HepG2 (cell line): ENCODE results near the gene PRR36. TPM values are rescaled to one million over a fixed set of nuclear protein-coding genes. Genes with fewer than 3 reads are reported as not detected.
A peak's percentile ranks its signal among the peaks of the same experiment; 100 is the strongest.

Experiments used
- ATAD3A ChIP-seq: sonication (generic); formaldehyde crosslinking; IDR thresholded peaks from 2 replicates; pipeline ENCODE4 v1.4.0; 2020; ENCODE audit warnings: missing genetic modification reagents
- ATF7-NPFF ChIP-seq: sonication (generic); formaldehyde crosslinking; IDR thresholded peaks from 2 replicates; pipeline ENCODE4 v1.8.1; 2023; ENCODE audit warnings: mild to moderate bottlenecking, low read depth, missing genetic modification reagents, moderate library complexity
- ATM ChIP-seq: fragments of 450-650 bp; IDR thresholded peaks from 2 replicates; pipeline ENCODE4 v1.7.1; 2017; ENCODE audit warnings: mild to moderate bottlenecking, borderline replicate concordance
- ATRX ChIP-seq: sonication (generic); formaldehyde crosslinking; IDR thresholded peaks from 2 replicates; pipeline ENCODE4 v1.4.0; 2020; ENCODE audit warnings: missing genetic modification reagents, borderline replicate concordance
- ETV6 ChIP-seq: sonication (generic); formaldehyde crosslinking; conservative IDR thresholded peaks from 2 replicates; pipeline ENCODE4 v1.4.0; 2020; ENCODE audit warnings: missing genetic modification reagents
- GTF3A ChIP-seq: sonication (generic); formaldehyde crosslinking; conservative IDR thresholded peaks from 2 replicates; pipeline ENCODE4 v1.4.0; 2020; ENCODE audit warnings: mild to moderate bottlenecking, missing genetic modification reagents
- HHEX ChIP-seq: IDR thresholded peaks from 2 replicates; pipeline ENCODE4 v1.6.1; 2016; ENCODE audit warnings: control low read depth
- JDP2 ChIP-seq: sonication (generic); formaldehyde crosslinking; IDR thresholded peaks from 2 replicates; pipeline ENCODE4 v1.8.1; 2022; ENCODE audit warnings: missing genetic modification reagents, borderline replicate concordance
- NFATC3 ChIP-seq: sonication (generic); formaldehyde crosslinking; IDR thresholded peaks from 2 replicates; pipeline ENCODE4 v1.5.1; 2020; ENCODE audit warnings: mild to moderate bottlenecking, missing genetic modification reagents
- REPIN1 ChIP-seq: sonication (generic); formaldehyde crosslinking; IDR thresholded peaks from 2 replicates; pipeline ENCODE4 v1.8.0; 2022; ENCODE audit warnings: missing genetic modification reagents, low read depth, mild to moderate bottlenecking, borderline replicate concordance
- SP4 ChIP-seq: sonication (generic); formaldehyde crosslinking; IDR thresholded peaks from 2 replicates; pipeline ENCODE4 v1.8.1; 2023; ENCODE audit warnings: mild to moderate bottlenecking, missing genetic modification reagents
- TGIF2 ChIP-seq: IDR thresholded peaks from 2 replicates; pipeline ENCODE4 v1.6.1; 2016; ENCODE audit warnings: control low read depth, missing compliant biosample characterization
- TMF1 ChIP-seq: sonication (generic); formaldehyde crosslinking; IDR thresholded peaks from 2 replicates; pipeline ENCODE4 v1.8.1; 2022; ENCODE audit warnings: low read depth, missing genetic modification reagents
- ZFAT ChIP-seq: sonication (generic); formaldehyde crosslinking; conservative IDR thresholded peaks from 2 replicates; pipeline ENCODE4 v1.8.1; 2023; ENCODE audit warnings: missing genetic modification reagents, inconsistent platforms
- ZMYM4 ChIP-seq: sonication (generic); formaldehyde crosslinking; IDR thresholded peaks from 2 replicates; pipeline ENCODE4 v1.8.1; 2023; ENCODE audit warnings: mild to moderate bottlenecking, missing genetic modification reagents
- ZNF17 ChIP-seq: sonication (generic); formaldehyde crosslinking; IDR thresholded peaks from 2 replicates; pipeline ENCODE4 v1.5.0; 2020; ENCODE audit warnings: mild to moderate bottlenecking, missing genetic modification reagents
- ZNF205 ChIP-seq: IDR thresholded peaks from 2 replicates; pipeline ENCODE4 v1.6.1; 2018; ENCODE audit warnings: missing biosample characterization, missing genetic modification reagents
- ZNF326 ChIP-seq: sonication (generic); formaldehyde crosslinking; IDR thresholded peaks from 2 replicates; pipeline ENCODE4 v1.4.0; 2020; ENCODE audit warnings: missing genetic modification reagents, borderline replicate concordance
- ZNF556 ChIP-seq: sonication (generic); formaldehyde crosslinking; IDR thresholded peaks from 2 replicates; pipeline ENCODE4 v1.4.0; 2020; ENCODE audit warnings: mild to moderate bottlenecking, missing genetic modification reagents, borderline replicate concordance
- ZNF670 ChIP-seq: sonication (generic); formaldehyde crosslinking; IDR thresholded peaks from 2 replicates; pipeline ENCODE4 v1.8.0; 2022; ENCODE audit warnings: mild to moderate bottlenecking, missing genetic modification reagents, borderline replicate concordance
- ZNF772 ChIP-seq: sonication (generic); formaldehyde crosslinking; IDR thresholded peaks from 2 replicates; pipeline ENCODE4 v1.5.0; 2020; ENCODE audit warnings: mild to moderate bottlenecking, missing genetic modification reagents
- ZSCAN12 ChIP-seq: sonication (generic); formaldehyde crosslinking; IDR thresholded peaks from 2 replicates; pipeline ENCODE4 v1.9.0; 2021; ENCODE audit warnings: mild to moderate bottlenecking, missing genetic modification reagents
- ZSCAN25 ChIP-seq: sonication (generic); formaldehyde crosslinking; IDR thresholded peaks from 2 replicates; pipeline ENCODE4 v1.8.0; 2022; ENCODE audit warnings: mild to moderate bottlenecking, missing genetic modification reagents
- ZSCAN29 ChIP-seq: sonication (generic); formaldehyde crosslinking; conservative IDR thresholded peaks from 2 replicates; pipeline ENCODE4 v1.4.0; 2020; ENCODE audit warnings: mild to moderate bottlenecking, missing genetic modification reagents
- polyA plus RNA-seq, 8 experiments: library from polyadenylated mRNA; depleted of rRNA in 3 of 8; stranded (reverse) in 7 of 8; unstranded in 1 of 8; fragments of >200 nt; fragmentation: Illumina TruSeq in 4 of 8; extraction: Trizol in 4 of 8; gene quantifications; 2 replicates each; pipeline versions ENCODE4 v1.2.1 to v1.2.3, GENCODE V29; 2011 to 2016; ENCODE audit warnings: low read depth in 4 of 8, missing spikeins in 1 of 8, mixed read lengths in 1 of 8; ENCODE audit not compliant: insufficient read depth in 1 of 8
- total RNA-seq, 5 experiments: library from RNA; depleted of rRNA; stranded (reverse); fragments of >200 nt; fragmentation: Illumina TruSeq; extraction: Trizol; gene quantifications; 2 replicates each; pipeline ENCODE4 v1.2.3, GENCODE V29; 2016; ENCODE audit warnings: low read depth in 1 of 5
- TF ChIP-seq, protein P1 (sequence below): sonication (generic); formaldehyde crosslinking; IDR thresholded peaks from 2 replicates; pipeline ENCODE4 v1.4.0; 2020; ENCODE audit warnings: mild to moderate bottlenecking, missing genetic modification reagents
- TF ChIP-seq, protein P2 (sequence below): sonication (generic); formaldehyde crosslinking; IDR thresholded peaks from 2 replicates; pipeline ENCODE4 v1.5.0; 2020; ENCODE audit warnings: missing genetic modification reagents, mild to moderate bottlenecking, borderline replicate concordance
- TF ChIP-seq, protein P3 (sequence below): sonication (generic); formaldehyde crosslinking; IDR thresholded peaks from 2 replicates; pipeline ENCODE4 v1.4.0; 2020; ENCODE audit warnings: mild to moderate bottlenecking, missing genetic modification reagents
- TF ChIP-seq, protein P4 (sequence below): fragments of 450-650 bp; IDR thresholded peaks from 2 replicates; pipeline ENCODE4 v1.6.1; 2016

Gene PRR36
- total and polyA plus RNA-seq, 2 of the 13 experiments (the other 11 are each of a cell fraction or from before 2014, with no cell fraction given), result 0.07 to 0.17 TPM

DNA sequence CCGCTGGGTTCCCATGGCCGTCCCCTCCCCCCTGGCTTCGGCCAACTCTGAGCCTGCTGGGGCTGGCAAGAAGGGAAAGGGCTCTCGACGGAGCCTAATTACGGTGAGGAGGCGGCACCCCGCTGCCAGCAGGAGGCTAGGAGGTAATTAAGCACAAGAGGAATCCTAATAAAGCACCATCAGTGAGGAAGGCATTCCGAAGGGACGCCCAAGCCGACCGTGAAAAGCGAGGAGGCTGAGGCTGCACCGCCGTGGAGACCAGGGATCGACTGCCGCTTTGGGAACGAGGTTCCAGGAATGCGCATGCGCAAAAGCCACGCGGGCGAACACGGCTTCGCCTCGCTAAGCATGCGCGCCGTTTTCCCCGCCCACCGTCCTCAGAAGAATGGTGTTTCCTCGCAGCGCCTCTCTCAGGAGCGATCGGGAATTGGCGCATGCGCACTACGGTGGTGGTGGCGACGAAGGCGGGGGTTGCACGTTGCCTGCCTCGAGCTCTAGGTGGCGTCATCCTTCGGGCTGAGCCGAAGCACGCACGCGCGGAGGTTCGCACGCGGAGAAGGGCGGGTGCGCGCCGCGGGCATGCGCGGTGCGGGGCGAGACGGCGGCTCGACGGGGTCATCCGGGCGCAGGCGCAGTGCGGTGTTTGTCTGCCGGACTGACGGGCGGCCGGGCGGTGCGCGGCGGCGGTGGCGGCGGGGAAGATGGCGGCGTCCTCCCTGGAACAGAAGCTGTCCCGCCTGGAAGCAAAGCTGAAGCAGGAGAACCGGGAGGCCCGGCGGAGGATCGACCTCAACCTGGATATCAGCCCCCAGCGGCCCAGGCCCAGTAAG, 29.3 kb upstream of the PRR36 start, which contains the start of gene MAP2K7 (continued):
- TF ChIP-seq ZNF670 (CRISPR knock-in tag) (peak; percentile 64; the same call in 1 of the 2 replicates), ZNF205 (CRISPR knock-in tag) (peak; percentile 47; the same call in 1 of the 2 replicates), HHEX (no peak), TMF1 (CRISPR knock-in tag) (peak; percentile 23), NFATC3 (CRISPR knock-in tag) (no peak), ZNF772 (CRISPR knock-in tag) (0 out of 2 replicates have a peak, but pooled peaks have one; percentile 39), ATM (no peak), ZNF326 (CRISPR knock-in tag) (no peak), ATF7-NPFF (CRISPR knock-in tag) (peak; percentile 85; the same call in 1 of the 2 replicates), REPIN1 (peak; percentile 69), ZSCAN29 (CRISPR knock-in tag) (no peak), ETV6 (CRISPR knock-in tag) (peak; percentile 35; the same call in 1 of the 2 replicates), SP4 (peak; percentile 69; the same call in 1 of the 2 replicates), ATRX (CRISPR knock-in tag) (no peak), ZMYM4 (CRISPR knock-in tag) (peak; percentile 72; the same call in 1 of the 2 replicates), ZSCAN12 (CRISPR knock-in tag) (no peak), ZFAT (CRISPR knock-in tag) (no peak), GTF3A (no peak), ZSCAN25 (CRISPR knock-in tag) (peak; percentile 68; the same call in 1 of the 2 replicates), JDP2 (CRISPR knock-in tag) (no peak; the same call in 1 of the 2 replicates), TGIF2 (CRISPR knock-in tag) (no peak), ZNF556 (CRISPR knock-in tag) (no peak; the same call in 1 of the 2 replicates), ZNF17 (no peak), ATAD3A (CRISPR knock-in tag) (peak; percentile 32; the same call in 1 of the 2 replicates)
- TF ChIP-seq, protein P1, sequence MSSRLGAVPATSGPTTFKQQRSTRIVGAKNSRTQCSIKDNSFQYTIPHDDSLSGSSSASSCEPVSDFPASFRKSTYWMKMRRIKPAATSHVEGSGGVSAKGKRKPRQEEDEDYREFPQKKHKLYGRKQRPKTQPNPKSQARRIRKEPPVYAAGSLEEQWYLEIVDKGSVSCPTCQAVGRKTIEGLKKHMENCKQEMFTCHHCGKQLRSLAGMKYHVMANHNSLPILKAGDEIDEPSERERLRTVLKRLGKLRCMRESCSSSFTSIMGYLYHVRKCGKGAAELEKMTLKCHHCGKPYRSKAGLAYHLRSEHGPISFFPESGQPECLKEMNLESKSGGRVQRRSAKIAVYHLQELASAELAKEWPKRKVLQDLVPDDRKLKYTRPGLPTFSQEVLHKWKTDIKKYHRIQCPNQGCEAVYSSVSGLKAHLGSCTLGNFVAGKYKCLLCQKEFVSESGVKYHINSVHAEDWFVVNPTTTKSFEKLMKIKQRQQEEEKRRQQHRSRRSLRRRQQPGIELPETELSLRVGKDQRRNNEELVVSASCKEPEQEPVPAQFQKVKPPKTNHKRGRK (CRISPR knock-in tag), result no peak
- TF ChIP-seq, protein P2, sequence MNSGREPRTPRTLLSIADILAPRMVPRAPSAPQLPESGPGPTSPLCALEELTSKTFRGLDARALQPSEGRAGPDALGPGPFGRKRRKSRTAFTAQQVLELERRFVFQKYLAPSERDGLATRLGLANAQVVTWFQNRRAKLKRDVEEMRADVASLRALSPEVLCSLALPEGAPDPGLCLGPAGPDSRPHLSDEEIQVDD (CRISPR knock-in tag), result no peak; the same call in 1 of the 2 replicates
- TF ChIP-seq, protein P3, sequence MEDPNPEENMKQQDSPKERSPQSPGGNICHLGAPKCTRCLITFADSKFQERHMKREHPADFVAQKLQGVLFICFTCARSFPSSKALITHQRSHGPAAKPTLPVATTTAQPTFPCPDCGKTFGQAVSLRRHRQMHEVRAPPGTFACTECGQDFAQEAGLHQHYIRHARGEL (CRISPR knock-in tag), result no peak
- TF ChIP-seq, protein P4, sequence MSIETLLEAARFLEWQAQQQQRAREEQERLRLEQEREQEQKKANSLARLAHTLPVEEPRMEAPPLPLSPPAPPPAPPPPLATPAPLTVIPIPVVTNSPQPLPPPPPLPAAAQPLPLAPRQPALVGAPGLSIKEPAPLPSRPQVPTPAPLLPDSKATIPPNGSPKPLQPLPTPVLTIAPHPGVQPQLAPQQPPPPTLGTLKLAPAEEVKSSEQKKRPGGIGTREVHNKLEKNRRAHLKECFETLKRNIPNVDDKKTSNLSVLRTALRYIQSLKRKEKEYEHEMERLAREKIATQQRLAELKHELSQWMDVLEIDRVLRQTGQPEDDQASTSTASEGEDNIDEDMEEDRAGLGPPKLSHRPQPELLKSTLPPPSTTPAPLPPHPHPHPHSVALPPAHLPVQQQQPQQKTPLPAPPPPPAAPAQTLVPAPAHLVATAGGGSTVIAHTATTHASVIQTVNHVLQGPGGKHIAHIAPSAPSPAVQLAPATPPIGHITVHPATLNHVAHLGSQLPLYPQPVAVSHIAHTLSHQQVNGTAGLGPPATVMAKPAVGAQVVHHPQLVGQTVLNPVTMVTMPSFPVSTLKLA, result peak; percentile 89
